ENCODE measurements around the gene ADCK1. TPM values are rescaled to one million over a fixed set of nuclear protein-coding genes. Genes with fewer than 3 reads are reported as not detected.
"Not testable (repeated sequence)": the region's sequence is repeated elsewhere in the genome, so short reads cannot be mapped to it uniquely, and the experiment has no call there.

The ADCK1 gene
- total and polyA plus RNA-seq, 2 experiments from 2014 or later: 4.7 to 6.6 TPM

GRCh38 chr14:77794357-77794756 is 5.6 kb upstream of the ADCK1 start:
- Histone ChIP-seq H3K9me3 (ENCODE audit: low read depth) (no peaks in the 10 kb centered on the region), H2AFZ (no peak overlapping the region), H3K79me2 (ENCODE audit: insufficient read depth) (no peaks in the 10 kb centered on the region), H3K36me3 (ENCODE audit: low read depth) (no peaks in the 10 kb centered on the region), H3K4me2 (ENCODE audit: unreplicated experiment) (no peak overlapping the region), H3K9me2 (ENCODE audit: insufficient read depth) (no peaks in the 10 kb centered on the region), H4K20me1 (ENCODE audit: insufficient read depth) (no peaks in the 10 kb centered on the region), H3K27me3 (replicated peaks; ENCODE audit: insufficient read depth) (no peaks in the 10 kb centered on the region), H3F3A (ENCODE audit: insufficient read depth) (peaks cover 5% of the 10 kb centered on the region; the same call in 1 of the 2 replicates), H3K4me3 (no peak overlapping the region), H3K27ac (no peak overlapping the region), H3K9ac (no peak overlapping the region), H3K4me1 (ENCODE audit: insufficient read depth) (0 out of 2 replicates have a peak, but pooled peaks cover 5% of the 10 kb centered on the region)
- in situ Hi-C loops (cut with MboI): no loop called here
- TF ChIP-seq EZH2phosphoT487 (IDR thresholded peaks at IDR 0.05; ENCODE audit: insufficient read depth, low read depth) (no peak), EZH2 (IDR thresholded peaks at IDR 0.05; ENCODE audit: insufficient read depth, poor library complexity, severe bottlenecking) (no peak)
- 44 to 51% methylated on average over 4 of the region's 4 CpGs for WGBS, 2 experiments (ENCODE audit: low coverage in 1 of 2, low lambda C conversion rate in 2 of 2, missing lambda C conversion rate in 2 of 2)
- no peak for DNase-seq

- H3K27me3 ChIP-seq (replicated peaks; ENCODE audit: insufficient read depth); H3K79me2 ChIP-seq (ENCODE audit: insufficient read depth); H3K9me2 ChIP-seq (ENCODE audit: insufficient read depth); DNase-seq; H3K27ac ChIP-seq; H3K36me3 ChIP-seq (ENCODE audit: low read depth); in situ Hi-C loops (cut with MboI); H4K20me1 ChIP-seq (ENCODE audit: insufficient read depth); H3K4me1 ChIP-seq (ENCODE audit: insufficient read depth); H3K9me3 ChIP-seq (ENCODE audit: low read depth); H3F3A ChIP-seq (ENCODE audit: insufficient read depth): not testable (repeated sequence)
- H3K4me3 ChIP-seq: peak overlapping the region; percentile 82
- WGBS, 2 experiments (ENCODE audit: low coverage in 1 of 2, low lambda C conversion rate in 2 of 2, missing lambda C conversion rate in 2 of 2): 64 to 76% methylated on average over 13 of the region's 13 CpGs
- H2AFZ ChIP-seq: peak overlapping the region; percentile 92
- H3K4me2 ChIP-seq (ENCODE audit: unreplicated experiment): peak overlapping the region; percentile 89
- peak overlapping the region; percentile 86 for H3K9ac ChIP-seq
Observed at GRCh38 chr14:77799456-77799855, 453 bp upstream of the ADCK1 start.

GRCh38 chr14:77800814-77801213 is 905 bp downstream of the ADCK1 start:
- Histone ChIP-seq H3K27ac (peak overlapping the region; percentile 57), H3K27me3 (replicated peaks; ENCODE audit: insufficient read depth) (no peaks in the 10 kb centered on the region), H3K79me2 (ENCODE audit: insufficient read depth) (no peaks in the 10 kb centered on the region), H3K36me3 (ENCODE audit: low read depth) (no peaks in the 10 kb centered on the region), H3K4me1 (ENCODE audit: insufficient read depth) (peaks cover 9% of the 10 kb centered on the region; the same call in 1 of the 2 replicates), H3K9ac (peak overlapping the region; percentile 86), H3K9me3 (ENCODE audit: low read depth) (no peaks in the 10 kb centered on the region), H3K9me2 (ENCODE audit: insufficient read depth) (no peaks in the 10 kb centered on the region), H4K20me1 (ENCODE audit: insufficient read depth) (no peaks in the 10 kb centered on the region), H3F3A (ENCODE audit: insufficient read depth) (peaks cover 5% of the 10 kb centered on the region; the same call in 1 of the 2 replicates), H2AFZ (peak overlapping the region; percentile 92), H3K4me2 (ENCODE audit: unreplicated experiment) (peak overlapping the region; percentile 89), H3K4me3 (peak overlapping the region; percentile 82)
- no peak for DNase-seq
- TF ChIP-seq EZH2phosphoT487 (IDR thresholded peaks at IDR 0.05; ENCODE audit: insufficient read depth, low read depth) (no peak), EZH2 (IDR thresholded peaks at IDR 0.05; ENCODE audit: insufficient read depth, poor library complexity, severe bottlenecking) (no peak)
- 90 to 94% methylated on average over 1 of the region's 1 CpG for WGBS, 2 experiments (ENCODE audit: low coverage in 1 of 2, low lambda C conversion rate in 2 of 2, missing lambda C conversion rate in 2 of 2)
- in situ Hi-C loops (cut with MboI): no loop called here

- 50 to 57% methylated on average over 6 of the region's 6 CpGs for WGBS, 2 experiments (ENCODE audit: low coverage in 1 of 2, low lambda C conversion rate in 2 of 2, missing lambda C conversion rate in 2 of 2)
- H3K9ac ChIP-seq: no peak overlapping the region
- H3K4me1 ChIP-seq (ENCODE audit: insufficient read depth): peaks cover 4% of the 10 kb centered on the region; the same call in 1 of the 2 replicates
- no peak overlapping the region for H3K4me2 ChIP-seq (ENCODE audit: unreplicated experiment)
- in situ Hi-C loops (cut with MboI): no loop called here
- no peaks in the 10 kb centered on the region for H3F3A ChIP-seq (ENCODE audit: insufficient read depth)
- no peak overlapping the region for H3K27ac ChIP-seq
- peak; percentile 36 for DNase-seq
- TF ChIP-seq EZH2phosphoT487 (IDR thresholded peaks at IDR 0.05; ENCODE audit: insufficient read depth, low read depth): no peak
- H2AFZ ChIP-seq: no peak overlapping the region
- no peaks in the 10 kb centered on the region for H3K9me2 ChIP-seq (ENCODE audit: insufficient read depth)
- H3K36me3 ChIP-seq (ENCODE audit: low read depth): no peaks in the 10 kb centered on the region
- no peaks in the 10 kb centered on the region for H3K9me3 ChIP-seq (ENCODE audit: low read depth)
- H3K27me3 ChIP-seq (replicated peaks; ENCODE audit: insufficient read depth): no peaks in the 10 kb centered on the region
- no peaks in the 10 kb centered on the region for H4K20me1 ChIP-seq (ENCODE audit: insufficient read depth)
- H3K4me3 ChIP-seq: no peak overlapping the region
- H3K79me2 ChIP-seq (ENCODE audit: insufficient read depth): no peaks in the 10 kb centered on the region
Observed at GRCh38 chr14:77804592-77804991, 4.7 kb downstream of the ADCK1 start.

- Histone ChIP-seq H3K4me2 (ENCODE audit: unreplicated experiment) (no peak overlapping the region), H3K9ac (no peak overlapping the region), H3K4me3 (no peak overlapping the region), H4K20me1 (ENCODE audit: insufficient read depth) (no peaks in the 10 kb centered on the region), H3K4me1 (ENCODE audit: insufficient read depth) (peaks cover under 1% of the 10 kb centered on the region; the same call in 1 of the 2 replicates), H3K9me2 (ENCODE audit: insufficient read depth) (no peaks in the 10 kb centered on the region), H3K9me3 (ENCODE audit: low read depth) (no peaks in the 10 kb centered on the region), H3K79me2 (ENCODE audit: insufficient read depth) (no peaks in the 10 kb centered on the region), H3F3A (ENCODE audit: insufficient read depth) (no peaks in the 10 kb centered on the region), H3K36me3 (ENCODE audit: low read depth) (no peaks in the 10 kb centered on the region), H3K27ac (no peak overlapping the region), H3K27me3 (replicated peaks; ENCODE audit: insufficient read depth) (no peaks in the 10 kb centered on the region), H2AFZ (no peak overlapping the region)
- TF ChIP-seq EZH2 (IDR thresholded peaks at IDR 0.05; ENCODE audit: insufficient read depth, poor library complexity, severe bottlenecking) (no peak), EZH2phosphoT487 (IDR thresholded peaks at IDR 0.05; ENCODE audit: insufficient read depth, low read depth) (no peak)
- WGBS, 2 experiments (ENCODE audit: low coverage in 1 of 2, low lambda C conversion rate in 2 of 2, missing lambda C conversion rate in 2 of 2): 80 to 83% methylated on average over 6 of the region's 6 CpGs
- DNase-seq: no peak
- in situ Hi-C loops (cut with MboI): no loop called here
Observed at GRCh38 chr14:77805706-77806105, 5.8 kb downstream of the ADCK1 start.

Measured in GM23248 (cell line).